SK-N-SH (cell line): ENCODE measurements around the gene GOLGA6C. TPM values are rescaled to one million over a fixed set of nuclear protein-coding genes. Genes with fewer than 3 reads are reported as not detected.
"Not testable (repeated sequence)": the region's sequence is repeated elsewhere in the genome, so short reads cannot be mapped to it uniquely, and the experiment has no call there.

Experiments used
- CTCF ChIA-PET: fragments of 300-600, 350-600 bp; formaldehyde crosslinking; extraction: SDS; loops from one replicate; lab custom pipeline; 2021; lab: Yijun Ruan, JAX
- POLR2A ChIA-PET: fragments of 350-600 bp; sonication (Branson Sonifier 250); formaldehyde crosslinking; extraction: SDS; loops from one replicate; lab custom pipeline; 2020; ENCODE audit warnings: antibody characterized with exemption, inconsistent platforms; lab: Yijun Ruan, JAX
- DNase-seq: peaks from one replicate; pipeline ENCODE4 v3.0.0; 2012
- H2AFZ ChIP-seq: fragments of 200-600 bp; sonication (generic); 2 replicates; pipeline ENCODE4 v1.8.1; 2016; ENCODE audit warnings: antibody characterized with exemption, mild to moderate bottlenecking, low read depth
- H3F3A ChIP-seq: fragments of 200-600 bp; sonication (generic); replicated peaks from 2 replicates; pipeline ENCODE3; 2016; ENCODE audit warnings: antibody characterized with exemption, mild to moderate bottlenecking; ENCODE audit not compliant: insufficient read depth
- H3K27ac ChIP-seq, 2 experiments: fragments of 200-500 bp in 1 of 2; fragments of 200-600 bp in 1 of 2; sonication (Bioruptor generic) in 1 of 2; sonication (generic), shearing (Covaris generic) in 1 of 2; 2 replicates each; pipeline versions ENCODE4 v1.5.1 to v1.6.1; 2014 to 2016; ENCODE audit warnings: low read depth in 2 of 2, inconsistent platforms in 1 of 2, low read length in 1 of 2, mild to moderate bottlenecking in 1 of 2, mixed read lengths in 1 of 2
- H3K27me3 ChIP-seq: fragments of 200-600 bp; sonication (generic), shearing (Covaris generic); 2 replicates; pipeline ENCODE4 v1.6.1; 2016; ENCODE audit warnings: mixed run types; ENCODE audit not compliant: insufficient read depth
- H3K36me3 ChIP-seq, 2 experiments: fragments of 200-500 bp in 1 of 2; fragments of 200-600 bp in 1 of 2; sonication (Bioruptor generic) in 1 of 2; sonication (generic) in 1 of 2; replicated peaks in 1 of 2; 2 replicates each; pipeline versions ENCODE3 to v1.5.1; 2014 to 2016; ENCODE audit warnings: low read length in 1 of 2, mild to moderate bottlenecking in 1 of 2; ENCODE audit not compliant: insufficient read depth in 2 of 2, control insufficient read depth in 1 of 2
- H3K4me1 ChIP-seq, 2 experiments: fragments of 200-500 bp in 1 of 2; fragments of 200-600 bp in 1 of 2; sonication (Bioruptor generic) in 1 of 2; sonication (generic), shearing (Covaris generic) in 1 of 2; 2 replicates each; pipeline versions ENCODE4 v1.5.1 to v1.6.1; 2014 to 2016; ENCODE audit warnings: low read depth in 1 of 2, low read length in 1 of 2, mixed run types in 1 of 2; ENCODE audit not compliant: insufficient read depth in 2 of 2, control insufficient read depth in 1 of 2
- H3K4me2 ChIP-seq: fragments of 200-600 bp; sonication (generic), shearing (Covaris generic); 2 replicates; pipeline ENCODE4 v1.6.1; 2017; ENCODE audit warnings: mixed run types
- H3K4me3 ChIP-seq, 2 experiments: fragments of 200-500 bp in 1 of 2; fragments of 200-600 bp in 1 of 2; sonication (Bioruptor generic) in 1 of 2; sonication (generic), shearing (Covaris generic) in 1 of 2; 2 replicates each; pipeline versions ENCODE4 v1.5.1 to v1.8.1; 2014 to 2016; ENCODE audit warnings: low read depth in 2 of 2, inconsistent platforms in 1 of 2, low read length in 1 of 2, mild to moderate bottlenecking in 1 of 2, mixed read lengths in 1 of 2, moderate library complexity in 1 of 2
- H3K79me2 ChIP-seq: fragments of 200-600 bp; sonication (generic); 2 replicates; pipeline ENCODE4 v1.8.1; 2017; ENCODE audit warnings: mild to moderate bottlenecking; ENCODE audit not compliant: insufficient read depth
- H3K9ac ChIP-seq: fragments of 200-600 bp; sonication (generic); 2 replicates; pipeline ENCODE4 v1.6.1; 2017; ENCODE audit warnings: mixed run types
- H3K9me2 ChIP-seq: fragments of 200-600 bp; sonication (generic); 2 replicates; pipeline ENCODE4 v1.6.1; 2017; ENCODE audit warnings: mixed run types
- H3K9me3 ChIP-seq: fragments of 200-600 bp; sonication (generic); 2 replicates; pipeline ENCODE4 v1.6.1; 2017; ENCODE audit warnings: mixed run types, mild to moderate bottlenecking, moderate library complexity
- H4K20me1 ChIP-seq: fragments of 200-600 bp; sonication (generic); 2 replicates; pipeline ENCODE4 v1.6.1; 2017; ENCODE audit warnings: mild to moderate bottlenecking, mixed run types; ENCODE audit not compliant: insufficient read depth
- EZH2phosphoT487 ChIP-seq: fragments of 200-600 bp; sonication (generic); IDR thresholded peaks from 2 replicates; pipeline ENCODE4 v1.6.1; 2017; ENCODE audit warnings: low read depth, mixed run types, mild to moderate bottlenecking, antibody characterized with exemption, moderate library complexity, borderline replicate concordance
- FOXJ3 ChIP-seq: sonication (generic); formaldehyde crosslinking; IDR thresholded peaks from 2 replicates; pipeline ENCODE4 v1.5.1; 2020; ENCODE audit warnings: mild to moderate bottlenecking, missing genetic modification reagents
- FOXM1 ChIP-seq: IDR thresholded peaks from 2 replicates; pipeline ENCODE4 v1.4.0; 2012; ENCODE audit warnings: low read depth, mild to moderate bottlenecking
- IRF3 ChIP-seq: fragments of 150-350 bp; IDR thresholded peaks from 2 replicates; pipeline ENCODE4 v1.6.1; 2016; ENCODE audit warnings: mild to moderate bottlenecking, low read depth, low read length
- MXI1 ChIP-seq: IDR thresholded peaks from 2 replicates; pipeline ENCODE4 v1.6.1; 2012; ENCODE audit warnings: mild to moderate bottlenecking, low read depth, low read length, improper control_type of control experiment
- REST ChIP-seq: IDR thresholded peaks from 2 replicates; pipeline ENCODE4 v1.6.1; 2012; ENCODE audit warnings: mild to moderate bottlenecking, low read depth, low read length, moderate library complexity
- RXRA ChIP-seq: IDR thresholded peaks from 2 replicates; pipeline ENCODE4 v1.4.0; 2012; ENCODE audit warnings: low read depth, mild to moderate bottlenecking, borderline replicate concordance
- SMC3 ChIP-seq: IDR thresholded peaks from 2 replicates; pipeline ENCODE4 v1.6.1; 2012; ENCODE audit warnings: low read depth, low read length, improper control_type of control experiment
- TAF1 ChIP-seq: IDR thresholded peaks from 2 replicates; pipeline ENCODE4 v1.6.1; 2012; ENCODE audit warnings: low read depth, mild to moderate bottlenecking, low read length, moderate library complexity, borderline replicate concordance
- TCF12 ChIP-seq: IDR thresholded peaks from 2 replicates; pipeline ENCODE4 v1.4.0; 2012
- USF2 ChIP-seq: fragments of 150-350 bp; IDR thresholded peaks from 2 replicates; pipeline ENCODE4 v1.6.1; 2017; ENCODE audit warnings: antibody characterized with exemption, low read length, low read depth, borderline replicate concordance
- WGBS: methylation state at CpG from one replicate; pipeline ENCODE4 v1.1.6; 2017; ENCODE audit warnings: low lambda C conversion rate; 5-methylcytosine and 5-hydroxymethylcytosine counted together
- polyA plus RNA-seq, 3 experiments: library from polyadenylated mRNA; depleted of rRNA; stranded (reverse); fragments of >200 nt; gene quantifications; 2 replicates each; pipeline ENCODE4 v1.2.3, GENCODE V29; 2012

The GOLGA6C gene
- polyA plus RNA-seq, 1 of the 3 experiments (the other 2 are of a cell fraction): not detected

GRCh38 chr15:75225951-75226732 is 32.0 kb upstream of the GOLGA6C start:
- 65% methylated on average over 13 of the region's 16 CpGs for WGBS
- TF ChIP-seq IRF3 (no peak), MXI1 (no peak)
- TF ChIP-seq, all 33 proteins: peak for 0
- Histone ChIP-seq H3K9ac (no peak overlapping the region), H3K79me2 (no peaks in the 10 kb centered on the region), H3F3A (no peaks in the 10 kb centered on the region), H2AFZ (no peak overlapping the region), H3K9me3 (no peaks in the 10 kb centered on the region), H3K4me3 (no peak overlapping the region), H3K4me1 (peaks cover 0 to 3% of the 10 kb centered on the region in 2 experiments; a peak in 1 of 4 replicates), H4K20me1 (no peaks in the 10 kb centered on the region), H3K27ac (no peak overlapping the region), H3K9me2 (no peaks in the 10 kb centered on the region), H3K4me2 (no peak overlapping the region), H3K36me3 (no peaks in the 10 kb centered on the region), H3K27me3 (no peaks in the 10 kb centered on the region)
- ChIA-PET CTCF (no interaction called here), POLR2A (no interaction called here)
- DNase-seq: no peak

GRCh38 chr15:75227112-75227511 is 31.0 kb upstream of the GOLGA6C start:
- H3F3A ChIP-seq, H2AFZ ChIP-seq, H3K9me2 ChIP-seq, DNase-seq, H3K4me1 ChIP-seq, H3K27me3 ChIP-seq, H3K9ac ChIP-seq, H3K4me2 ChIP-seq, H4K20me1 ChIP-seq, POLR2A ChIA-PET, CTCF ChIA-PET, H3K9me3 ChIP-seq, H3K79me2 ChIP-seq, H3K27ac ChIP-seq, H3K36me3 ChIP-seq, H3K4me3 ChIP-seq: not testable (repeated sequence)
- 70% methylated on average over 7 of the region's 7 CpGs for WGBS

- Histone ChIP-seq H3K27me3 (no peaks in the 10 kb centered on the region), H3K4me3 (no peak overlapping the region), H3K9ac (no peak overlapping the region), H3K4me2 (no peak overlapping the region), H3F3A (no peaks in the 10 kb centered on the region), H4K20me1 (no peaks in the 10 kb centered on the region), H2AFZ (no peak overlapping the region), H3K27ac (no peak overlapping the region), H3K79me2 (no peaks in the 10 kb centered on the region), H3K9me2 (no peaks in the 10 kb centered on the region), H3K36me3 (no peaks in the 10 kb centered on the region), H3K9me3 (no peaks in the 10 kb centered on the region), H3K4me1 (peaks cover 0 to 3% of the 10 kb centered on the region in 2 experiments; a peak in 1 of 4 replicates)
- POLR2A ChIA-PET: no interaction called here
- WGBS: 69% methylated on average over 7 of the region's 13 CpGs
- CTCF ChIA-PET: no interaction called here
- no peak for DNase-seq
- TF ChIP-seq FOXM1 (no peak), USF2 (no peak), FOXJ3 (CRISPR knock-in tag) (no peak), EZH2phosphoT487 (no peak), REST (no peak), TCF12 (no peak), MXI1 (no peak), SMC3 (no peak), TAF1 (no peak), RXRA (no peak)
Measured at GRCh38 chr15:75227663-75228280, 30.4 kb upstream of the GOLGA6C start.
